ENCODE measurements around the gene LAMA3.

DNA sequence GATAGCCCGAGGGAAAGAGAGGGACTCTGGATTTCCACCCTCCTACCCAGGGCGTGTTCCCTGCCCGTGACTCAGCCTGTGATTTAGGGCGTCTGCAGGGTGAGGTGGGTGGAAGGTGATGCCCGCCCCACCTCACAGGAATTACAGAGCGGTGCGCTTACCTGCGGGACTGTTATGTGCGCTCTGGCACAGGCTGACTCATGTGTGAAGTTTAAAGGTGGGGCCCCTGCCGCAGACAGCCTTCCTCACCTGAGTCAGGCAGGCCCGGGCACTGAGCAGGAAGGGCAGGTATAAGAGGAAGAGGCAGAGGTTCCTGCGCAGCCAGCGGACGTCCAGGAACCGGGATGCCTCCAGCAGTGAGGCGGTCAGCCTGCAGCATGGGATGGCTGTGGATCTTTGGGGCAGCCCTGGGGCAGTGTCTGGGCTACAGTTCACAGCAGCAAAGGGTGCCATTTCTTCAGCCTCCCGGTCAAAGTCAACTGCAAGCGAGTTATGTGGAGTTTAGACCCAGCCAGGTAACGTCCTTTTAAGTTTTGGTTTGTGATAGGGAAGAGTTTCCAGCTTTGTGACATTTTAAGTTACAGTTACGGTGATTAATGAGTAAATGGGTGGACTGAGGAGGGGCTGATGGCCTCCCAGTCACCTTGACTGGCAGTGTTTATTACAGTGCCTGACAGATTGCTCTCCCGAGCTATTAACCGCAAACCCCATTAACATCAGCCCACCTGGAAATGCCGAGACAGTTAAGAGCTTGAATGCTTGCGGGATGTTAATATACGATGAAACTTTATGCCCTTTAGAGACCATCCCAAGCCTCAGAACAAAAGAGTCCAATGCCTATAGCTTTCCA, 183.7 kb downstream of the LAMA3 start:
- TF ChIP-seq, protein P1, sequence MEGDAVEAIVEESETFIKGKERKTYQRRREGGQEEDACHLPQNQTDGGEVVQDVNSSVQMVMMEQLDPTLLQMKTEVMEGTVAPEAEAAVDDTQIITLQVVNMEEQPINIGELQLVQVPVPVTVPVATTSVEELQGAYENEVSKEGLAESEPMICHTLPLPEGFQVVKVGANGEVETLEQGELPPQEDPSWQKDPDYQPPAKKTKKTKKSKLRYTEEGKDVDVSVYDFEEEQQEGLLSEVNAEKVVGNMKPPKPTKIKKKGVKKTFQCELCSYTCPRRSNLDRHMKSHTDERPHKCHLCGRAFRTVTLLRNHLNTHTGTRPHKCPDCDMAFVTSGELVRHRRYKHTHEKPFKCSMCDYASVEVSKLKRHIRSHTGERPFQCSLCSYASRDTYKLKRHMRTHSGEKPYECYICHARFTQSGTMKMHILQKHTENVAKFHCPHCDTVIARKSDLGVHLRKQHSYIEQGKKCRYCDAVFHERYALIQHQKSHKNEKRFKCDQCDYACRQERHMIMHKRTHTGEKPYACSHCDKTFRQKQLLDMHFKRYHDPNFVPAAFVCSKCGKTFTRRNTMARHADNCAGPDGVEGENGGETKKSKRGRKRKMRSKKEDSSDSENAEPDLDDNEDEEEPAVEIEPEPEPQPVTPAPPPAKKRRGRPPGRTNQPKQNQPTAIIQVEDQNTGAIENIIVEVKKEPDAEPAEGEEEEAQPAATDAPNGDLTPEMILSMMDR (IDR thresholded peaks at IDR 0.05), result no peak
- TF ChIP-seq YY1 (IDR thresholded peaks at IDR 0.05; ENCODE audit: low read depth) (no peak), GABPA (IDR thresholded peaks at IDR 0.05; ENCODE audit: low read depth) (no peak), POLR2AphosphoS5 (IDR thresholded peaks at IDR 0.05; ENCODE audit: low read depth, low read length) (no peak), JUND (IDR thresholded peaks at IDR 0.05) (no peak), FOXJ3 (CRISPR knock-in tag; IDR thresholded peaks at IDR 0.05) (no peak), TAF1 (IDR thresholded peaks at IDR 0.05; ENCODE audit: borderline replicate concordance, low read depth, low read length) (no peak), FOXM1 (IDR thresholded peaks at IDR 0.05; ENCODE audit: low read depth) (no peak), SIN3A (IDR thresholded peaks at IDR 0.05; ENCODE audit: borderline replicate concordance, low read depth, low read length) (no peak), RXRA (IDR thresholded peaks at IDR 0.05; ENCODE audit: borderline replicate concordance, low read depth) (no peak)
- TF ChIP-seq, protein P2, sequence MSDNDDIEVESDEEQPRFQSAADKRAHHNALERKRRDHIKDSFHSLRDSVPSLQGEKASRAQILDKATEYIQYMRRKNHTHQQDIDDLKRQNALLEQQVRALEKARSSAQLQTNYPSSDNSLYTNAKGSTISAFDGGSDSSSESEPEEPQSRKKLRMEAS (IDR thresholded peaks at IDR 0.05; ENCODE audit: low read depth), result no peak
- TF ChIP-seq, protein P3, sequence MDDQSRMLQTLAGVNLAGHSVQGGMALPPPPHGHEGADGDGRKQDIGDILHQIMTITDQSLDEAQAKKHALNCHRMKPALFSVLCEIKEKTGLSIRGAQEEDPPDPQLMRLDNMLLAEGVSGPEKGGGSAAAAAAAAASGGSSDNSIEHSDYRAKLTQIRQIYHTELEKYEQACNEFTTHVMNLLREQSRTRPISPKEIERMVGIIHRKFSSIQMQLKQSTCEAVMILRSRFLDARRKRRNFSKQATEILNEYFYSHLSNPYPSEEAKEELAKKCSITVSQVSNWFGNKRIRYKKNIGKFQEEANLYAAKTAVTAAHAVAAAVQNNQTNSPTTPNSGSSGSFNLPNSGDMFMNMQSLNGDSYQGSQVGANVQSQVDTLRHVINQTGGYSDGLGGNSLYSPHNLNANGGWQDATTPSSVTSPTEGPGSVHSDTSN (IDR thresholded peaks at IDR 0.05), result no peak
- TF ChIP-seq, protein P4, sequence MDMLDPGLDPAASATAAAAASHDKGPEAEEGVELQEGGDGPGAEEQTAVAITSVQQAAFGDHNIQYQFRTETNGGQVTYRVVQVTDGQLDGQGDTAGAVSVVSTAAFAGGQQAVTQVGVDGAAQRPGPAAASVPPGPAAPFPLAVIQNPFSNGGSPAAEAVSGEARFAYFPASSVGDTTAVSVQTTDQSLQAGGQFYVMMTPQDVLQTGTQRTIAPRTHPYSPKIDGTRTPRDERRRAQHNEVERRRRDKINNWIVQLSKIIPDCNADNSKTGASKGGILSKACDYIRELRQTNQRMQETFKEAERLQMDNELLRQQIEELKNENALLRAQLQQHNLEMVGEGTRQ (IDR thresholded peaks at IDR 0.05; ENCODE audit: borderline replicate concordance, low read depth, low read length), result no peak
- TF ChIP-seq, protein P5, sequence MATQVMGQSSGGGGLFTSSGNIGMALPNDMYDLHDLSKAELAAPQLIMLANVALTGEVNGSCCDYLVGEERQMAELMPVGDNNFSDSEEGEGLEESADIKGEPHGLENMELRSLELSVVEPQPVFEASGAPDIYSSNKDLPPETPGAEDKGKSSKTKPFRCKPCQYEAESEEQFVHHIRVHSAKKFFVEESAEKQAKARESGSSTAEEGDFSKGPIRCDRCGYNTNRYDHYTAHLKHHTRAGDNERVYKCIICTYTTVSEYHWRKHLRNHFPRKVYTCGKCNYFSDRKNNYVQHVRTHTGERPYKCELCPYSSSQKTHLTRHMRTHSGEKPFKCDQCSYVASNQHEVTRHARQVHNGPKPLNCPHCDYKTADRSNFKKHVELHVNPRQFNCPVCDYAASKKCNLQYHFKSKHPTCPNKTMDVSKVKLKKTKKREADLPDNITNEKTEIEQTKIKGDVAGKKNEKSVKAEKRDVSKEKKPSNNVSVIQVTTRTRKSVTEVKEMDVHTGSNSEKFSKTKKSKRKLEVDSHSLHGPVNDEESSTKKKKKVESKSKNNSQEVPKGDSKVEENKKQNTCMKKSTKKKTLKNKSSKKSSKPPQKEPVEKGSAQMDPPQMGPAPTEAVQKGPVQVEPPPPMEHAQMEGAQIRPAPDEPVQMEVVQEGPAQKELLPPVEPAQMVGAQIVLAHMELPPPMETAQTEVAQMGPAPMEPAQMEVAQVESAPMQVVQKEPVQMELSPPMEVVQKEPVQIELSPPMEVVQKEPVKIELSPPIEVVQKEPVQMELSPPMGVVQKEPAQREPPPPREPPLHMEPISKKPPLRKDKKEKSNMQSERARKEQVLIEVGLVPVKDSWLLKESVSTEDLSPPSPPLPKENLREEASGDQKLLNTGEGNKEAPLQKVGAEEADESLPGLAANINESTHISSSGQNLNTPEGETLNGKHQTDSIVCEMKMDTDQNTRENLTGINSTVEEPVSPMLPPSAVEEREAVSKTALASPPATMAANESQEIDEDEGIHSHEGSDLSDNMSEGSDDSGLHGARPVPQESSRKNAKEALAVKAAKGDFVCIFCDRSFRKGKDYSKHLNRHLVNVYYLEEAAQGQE (IDR thresholded peaks at IDR 0.05; ENCODE audit: low read depth, low read length), result no peak

Measured in SK-N-SH (cell line).